GM23338 (cell line): ENCODE measurements around the gene UBE2G1. TPM values are rescaled to one million over a fixed set of nuclear protein-coding genes. Genes with fewer than 3 reads are reported as not detected.

ENCODE experiments used
- ETS1 ChIP-seq: IDR thresholded peaks from 2 replicates; pipeline ENCODE4 v1.6.1; 2016; ENCODE audit warnings: antibody characterized with exemption
- JUNB ChIP-seq: IDR thresholded peaks from one replicate; pipeline ENCODE4 v1.6.1; 2016; ENCODE audit warnings: antibody characterized with exemption; ENCODE audit not compliant: unreplicated experiment
- NANOG ChIP-seq: IDR thresholded peaks from 2 replicates; pipeline ENCODE4 v1.6.1; 2016; ENCODE audit warnings: antibody characterized with exemption, borderline replicate concordance
- POLR2AphosphoS5 ChIP-seq: IDR thresholded peaks from 2 replicates; pipeline ENCODE4 v1.6.1; 2016; ENCODE audit warnings: antibody characterized with exemption, low read depth
- STAT1 ChIP-seq: IDR thresholded peaks from one replicate; pipeline ENCODE4 v1.6.1; 2016; ENCODE audit warnings: antibody characterized with exemption; ENCODE audit not compliant: unreplicated experiment
- ZNF331 ChIP-seq: fragments of 250-450 bp; sonication (Bioruptor Pico); IDR thresholded peaks from 2 replicates; pipeline ENCODE4 v1.5.0; 2020; ENCODE audit warnings: low read depth, mild to moderate bottlenecking, moderate library complexity
- ZNF462 ChIP-seq: fragments of 250-450 bp; sonication (Bioruptor Pico); IDR thresholded peaks from 2 replicates; pipeline ENCODE4 v1.5.0; 2020; ENCODE audit warnings: mild to moderate bottlenecking, moderate library complexity
- polyA plus RNA-seq: library from polyadenylated mRNA; unstranded; fragments of >200 nt; fragmentation: Nextera tagmentation; extraction: Ambion mirVana; gene quantifications from 2 replicates; pipeline ENCODE4 v1.2.1, GENCODE V29; 2016
- total RNA-seq: library from RNA; depleted of rRNA; stranded (reverse); fragments of >200 nt; shearing (Covaris generic); gene quantifications from 2 replicates; pipeline ENCODE4 v1.2.3, GENCODE V29; 2014
- TF ChIP-seq, protein P1 (sequence below): IDR thresholded peaks from one replicate; pipeline ENCODE4 v1.6.1; 2018; ENCODE audit warnings: antibody characterized with exemption; ENCODE audit not compliant: unreplicated experiment

Gene UBE2G1
- total and polyA plus RNA-seq, 2 experiments from 2014 or later: 71.9 to 145 TPM

DNA sequence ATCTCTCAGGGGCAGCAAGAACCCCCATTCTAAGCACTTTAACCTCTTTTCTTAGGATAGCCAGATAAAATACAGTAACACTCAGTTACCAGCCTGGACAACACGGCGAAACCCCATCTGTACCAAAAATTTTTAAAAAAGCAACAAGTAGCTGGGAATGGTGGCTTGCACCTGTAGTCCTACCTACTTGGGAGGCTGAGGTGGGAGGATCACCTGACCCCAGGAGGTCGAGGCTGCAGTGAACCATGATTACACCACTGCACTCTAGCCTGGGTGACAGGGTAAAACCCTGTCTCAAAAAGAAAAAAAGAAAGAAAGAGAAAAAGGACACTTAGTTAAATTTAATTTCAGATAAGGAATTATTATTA, 28.6 kb upstream of the UBE2G1 start (continued):
- TF ChIP-seq ZNF462 (CRISPR knock-in tag) (no peak), POLR2AphosphoS5 (no peak), JUNB (no peak), ZNF331 (no peak), NANOG (no peak), ETS1 (no peak), STAT1 (no peak)
- TF ChIP-seq, protein P1, sequence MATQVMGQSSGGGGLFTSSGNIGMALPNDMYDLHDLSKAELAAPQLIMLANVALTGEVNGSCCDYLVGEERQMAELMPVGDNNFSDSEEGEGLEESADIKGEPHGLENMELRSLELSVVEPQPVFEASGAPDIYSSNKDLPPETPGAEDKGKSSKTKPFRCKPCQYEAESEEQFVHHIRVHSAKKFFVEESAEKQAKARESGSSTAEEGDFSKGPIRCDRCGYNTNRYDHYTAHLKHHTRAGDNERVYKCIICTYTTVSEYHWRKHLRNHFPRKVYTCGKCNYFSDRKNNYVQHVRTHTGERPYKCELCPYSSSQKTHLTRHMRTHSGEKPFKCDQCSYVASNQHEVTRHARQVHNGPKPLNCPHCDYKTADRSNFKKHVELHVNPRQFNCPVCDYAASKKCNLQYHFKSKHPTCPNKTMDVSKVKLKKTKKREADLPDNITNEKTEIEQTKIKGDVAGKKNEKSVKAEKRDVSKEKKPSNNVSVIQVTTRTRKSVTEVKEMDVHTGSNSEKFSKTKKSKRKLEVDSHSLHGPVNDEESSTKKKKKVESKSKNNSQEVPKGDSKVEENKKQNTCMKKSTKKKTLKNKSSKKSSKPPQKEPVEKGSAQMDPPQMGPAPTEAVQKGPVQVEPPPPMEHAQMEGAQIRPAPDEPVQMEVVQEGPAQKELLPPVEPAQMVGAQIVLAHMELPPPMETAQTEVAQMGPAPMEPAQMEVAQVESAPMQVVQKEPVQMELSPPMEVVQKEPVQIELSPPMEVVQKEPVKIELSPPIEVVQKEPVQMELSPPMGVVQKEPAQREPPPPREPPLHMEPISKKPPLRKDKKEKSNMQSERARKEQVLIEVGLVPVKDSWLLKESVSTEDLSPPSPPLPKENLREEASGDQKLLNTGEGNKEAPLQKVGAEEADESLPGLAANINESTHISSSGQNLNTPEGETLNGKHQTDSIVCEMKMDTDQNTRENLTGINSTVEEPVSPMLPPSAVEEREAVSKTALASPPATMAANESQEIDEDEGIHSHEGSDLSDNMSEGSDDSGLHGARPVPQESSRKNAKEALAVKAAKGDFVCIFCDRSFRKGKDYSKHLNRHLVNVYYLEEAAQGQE: no peak
